Measurements from ENCODE around the gene FLYWCH1. TPM values are rescaled to one million over a fixed set of nuclear protein-coding genes. Genes with fewer than 3 reads are reported as not detected.
A peak's percentile ranks its signal among the peaks of the same experiment; 100 is the strongest.

The FLYWCH1 gene
- polyA plus RNA-seq, 3 donors, result 5.0 to 42.7 (median 7.1) TPM

GRCh38 chr16:2969545-2970521, 58.1 kb downstream of the FLYWCH1 start:
- peak overlapping the region; percentile 63 to 95 (median 63) for H3K4me3 ChIP-seq (replicated peaks in 1 of 3; ENCODE audit: low read depth in 2 of 3, low read length in 3 of 3)
- WGBS (ENCODE audit: insufficient coverage), result under 1% methylated on average over 75 of the region's 83 CpGs
- H4K20me1 ChIP-seq (ENCODE audit: insufficient read depth, low read length), result peaks cover 36% of the 10 kb centered on the region
- peaks cover 0 to 18% (median 7%) of the 10 kb centered on the region in 7 donors for H3K9me3 Mint-ChIP-seq
- H3K4me2 ChIP-seq (replicated peaks; ENCODE audit: extremely low read depth, low read length, poor library complexity, severe bottlenecking), result peak overlapping the region; percentile 100
- H3K36me3 Mint-ChIP-seq, result peaks cover 15 to 21% of the 10 kb centered on the region in 2 donors
- H3K27ac ChIP-seq (ENCODE audit: low read depth in 1 of 2, low read length in 2 of 2), result peak overlapping the region in 1 of 2 donors; percentile 53
- peak overlapping the region; percentile 69 for H3K9ac ChIP-seq (ENCODE audit: insufficient read depth, low read length, poor library complexity, severe bottlenecking)
- peaks cover 23% of the 10 kb centered on the region for H3K79me2 ChIP-seq (ENCODE audit: insufficient read depth, low read length)
- H3K4me1 ChIP-seq (ENCODE audit: control insufficient read depth in 1 of 2, insufficient read depth in 2 of 2, low read length in 2 of 2), result peaks cover 41 to 57% of the 10 kb centered on the region in 2 donors
- peaks cover 25 to 39% (median 30%) of the 10 kb centered on the region in 3 donors for H3K27me3 Mint-ChIP-seq (ENCODE audit: low read depth in 3 of 3)
- H3K36me3 ChIP-seq (replicated peaks in 1 of 2; ENCODE audit: control insufficient read depth in 1 of 2, insufficient read depth in 2 of 2, low read length in 2 of 2), result peaks cover 16 to 28% of the 10 kb centered on the region in 2 donors
- peaks cover 35% of the 10 kb centered on the region for H3K4me1 Mint-ChIP-seq
- H3K27ac Mint-ChIP-seq, result peak overlapping the region in 2 of 7 donors; percentile 50 to 75
- peak; percentile 69 to 75 (median 71) for DNase-seq
- H3K4me3 Mint-ChIP-seq, result peak overlapping the region; percentile 74 to 82
- H2AFZ ChIP-seq (ENCODE audit: insufficient read depth, low read depth, low read length, poor library complexity, severe bottlenecking), result peak overlapping the region; percentile 91
- intact Hi-C loops (cut with micrococcal nuclease), result loop anchor here (2.0 to 5.0 kb wide), 2 partner anchors 13 to 52 kb away; partner anchors contain the start of genes HCFC1R1 (in 1 of the 2), THOC6 (in 1 of the 2) and TNFRSF12A (in 1 of the 2)
- peaks cover 0 to 8% of the 10 kb centered on the region in 2 donors for H3K9me3 ChIP-seq (replicated peaks in 1 of 2; ENCODE audit: control insufficient read depth in 1 of 2, insufficient read depth in 1 of 2, low read length in 2 of 2)
- H3K27me3 ChIP-seq (ENCODE audit: control insufficient read depth in 2 of 2, insufficient read depth in 2 of 2, low read length in 2 of 2), result peaks cover 17 to 35% of the 10 kb centered on the region in 2 donors
- TF ChIP-seq, protein P1, sequence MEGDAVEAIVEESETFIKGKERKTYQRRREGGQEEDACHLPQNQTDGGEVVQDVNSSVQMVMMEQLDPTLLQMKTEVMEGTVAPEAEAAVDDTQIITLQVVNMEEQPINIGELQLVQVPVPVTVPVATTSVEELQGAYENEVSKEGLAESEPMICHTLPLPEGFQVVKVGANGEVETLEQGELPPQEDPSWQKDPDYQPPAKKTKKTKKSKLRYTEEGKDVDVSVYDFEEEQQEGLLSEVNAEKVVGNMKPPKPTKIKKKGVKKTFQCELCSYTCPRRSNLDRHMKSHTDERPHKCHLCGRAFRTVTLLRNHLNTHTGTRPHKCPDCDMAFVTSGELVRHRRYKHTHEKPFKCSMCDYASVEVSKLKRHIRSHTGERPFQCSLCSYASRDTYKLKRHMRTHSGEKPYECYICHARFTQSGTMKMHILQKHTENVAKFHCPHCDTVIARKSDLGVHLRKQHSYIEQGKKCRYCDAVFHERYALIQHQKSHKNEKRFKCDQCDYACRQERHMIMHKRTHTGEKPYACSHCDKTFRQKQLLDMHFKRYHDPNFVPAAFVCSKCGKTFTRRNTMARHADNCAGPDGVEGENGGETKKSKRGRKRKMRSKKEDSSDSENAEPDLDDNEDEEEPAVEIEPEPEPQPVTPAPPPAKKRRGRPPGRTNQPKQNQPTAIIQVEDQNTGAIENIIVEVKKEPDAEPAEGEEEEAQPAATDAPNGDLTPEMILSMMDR (IDR thresholded peaks at IDR 0.05), result peak; percentile 66

DNA sequence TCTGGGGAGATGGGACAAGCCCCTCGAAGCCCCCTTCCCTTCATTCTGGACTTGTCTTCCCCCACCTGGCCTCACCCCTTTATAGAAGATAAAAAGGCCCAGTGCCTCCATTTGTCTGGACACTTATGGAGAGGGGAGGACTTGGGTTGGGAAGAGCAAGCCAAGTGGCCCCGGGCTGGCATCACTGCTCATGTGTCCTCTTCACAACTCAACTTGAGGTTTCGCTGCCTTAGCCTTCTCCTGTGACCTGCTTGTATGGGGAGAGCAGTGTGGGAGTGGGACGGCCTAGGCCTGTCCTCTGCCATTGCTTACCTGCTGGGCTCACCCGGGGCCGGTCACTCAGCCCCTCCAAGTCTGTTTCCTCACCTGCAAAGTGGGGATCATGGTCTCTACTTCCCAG, 58.8 kb downstream of the FLYWCH1 start:
- Histone ChIP-seq H3K36me3 (replicated peaks in 1 of 2; ENCODE audit: control insufficient read depth in 1 of 2, insufficient read depth in 2 of 2, low read length in 2 of 2) (peaks cover 20 to 31% of the 10 kb centered on the region in 2 donors), H3K27ac (ENCODE audit: low read depth in 1 of 2, low read length in 2 of 2) (no peak overlapping the region), H3K27me3 (ENCODE audit: control insufficient read depth in 2 of 2, insufficient read depth in 2 of 2, low read length in 2 of 2) (peaks cover 17 to 29% of the 10 kb centered on the region in 2 donors), H3K9me3 (replicated peaks in 1 of 2; ENCODE audit: control insufficient read depth in 1 of 2, insufficient read depth in 1 of 2, low read length in 2 of 2) (peaks cover 0 to 8% of the 10 kb centered on the region in 2 donors), H4K20me1 (ENCODE audit: insufficient read depth, low read length) (peaks cover 36% of the 10 kb centered on the region), H2AFZ (ENCODE audit: insufficient read depth, low read depth, low read length, poor library complexity, severe bottlenecking) (no peak overlapping the region), H3K79me2 (ENCODE audit: insufficient read depth, low read length) (peaks cover 23% of the 10 kb centered on the region), H3K9ac (ENCODE audit: insufficient read depth, low read length, poor library complexity, severe bottlenecking) (no peak overlapping the region), H3K4me1 (ENCODE audit: control insufficient read depth in 1 of 2, insufficient read depth in 2 of 2, low read length in 2 of 2) (peaks cover 36 to 50% of the 10 kb centered on the region in 2 donors), H3K4me2 (replicated peaks; ENCODE audit: extremely low read depth, low read length, poor library complexity, severe bottlenecking) (peak overlapping the region; percentile 100), H3K4me3 (replicated peaks in 1 of 3; ENCODE audit: low read depth in 2 of 3, low read length in 3 of 3) (peak overlapping the region; percentile 63 to 95 (median 63))
- 57% methylated on average over 1 of the region's 6 CpGs for WGBS (ENCODE audit: insufficient coverage)
- Mint-ChIP-seq H3K27ac (peak overlapping the region in 2 of 7 donors; percentile 46 to 69), H3K4me1 (peaks cover 29% of the 10 kb centered on the region), H3K36me3 (peaks cover 15 to 21% of the 10 kb centered on the region in 2 donors), H3K4me3 (peak overlapping the region; percentile 42 to 74), H3K9me3 (peaks cover 0 to 12% (median 6%) of the 10 kb centered on the region in 7 donors), H3K27me3 (ENCODE audit: low read depth in 3 of 3) (peaks cover 19 to 32% (median 24%) of the 10 kb centered on the region in 3 donors)
- DNase-seq, result no peak
- TF ChIP-seq, protein P1 (IDR thresholded peaks at IDR 0.05), result no peak
- intact Hi-C loops (cut with micrococcal nuclease), result no loop called here

Data from CD14-positive monocyte (primary cell).